HCEC 1CT (cell line): ENCODE measurements around the gene NAT9.

ENCODE experiments used
- DNase-seq: peaks from one replicate; pipeline ENCODE4 v3.0.0-alpha.2; 2017

NAT9 gene

GRCh38 chr17:74804683-74805082, 28.5 kb upstream of the NAT9 start:
- DNase-seq = no peak

GRCh38 chr17:74803971-74804370, 27.8 kb upstream of the NAT9 start:
- no peak for DNase-seq

- DNase-seq = no peak
These were observed 27.3 kb upstream of the NAT9 start for GRCh38 chr17:74803388-74803930.

- DNase-seq = no peak
These were observed 25.8 kb upstream of the NAT9 start for GRCh38 chr17:74801896-74802295.

GRCh38 chr17:74800531-74800930, 24.4 kb upstream of the NAT9 start:
- DNase-seq = no peak

- DNase-seq = no peak
These were observed 23.0 kb upstream of the NAT9 start for GRCh38 chr17:74799097-74799496.

GRCh38 chr17:74798239-74798707, 22.1 kb upstream of the NAT9 start:
- peak; percentile 11 for DNase-seq

- DNase-seq = no peak
These were observed 21.7 kb upstream of the NAT9 start for GRCh38 chr17:74797824-74798223.

- DNase-seq = no peak
These were observed 20.7 kb upstream of the NAT9 start for GRCh38 chr17:74796866-74797265.

GRCh38 chr17:74796211-74796610, 20.1 kb upstream of the NAT9 start:
- DNase-seq = no peak

- no peak for DNase-seq
These were observed 19.3 kb upstream of the NAT9 start for GRCh38 chr17:74795327-74796020.

- no peak for DNase-seq
These were observed 16.5 kb upstream of the NAT9 start for GRCh38 chr17:74792586-74793105.

- DNase-seq = no peak
These were observed 14.3 kb upstream of the NAT9 start for GRCh38 chr17:74790161-74791058.

GRCh38 chr17:74786431-74787055, 10.4 kb upstream of the NAT9 start:
- DNase-seq = no peak

- DNase-seq = no peak
These were observed 9.8 kb upstream of the NAT9 start for GRCh38 chr17:74785981-74786360.

GRCh38 chr17:74785096-74785980, 9.2 kb upstream of the NAT9 start:
- no peak for DNase-seq

GRCh38 chr17:74784125-74784810, 8.1 kb upstream of the NAT9 start:
- no peak for DNase-seq

- no peak for DNase-seq
These were observed 6.4 kb upstream of the NAT9 start for GRCh38 chr17:74782571-74782970.

- peak; percentile 49 for DNase-seq
These were observed 4.5 kb upstream of the NAT9 start for GRCh38 chr17:74780443-74781238.

- no peak for DNase-seq
These were observed 3.8 kb upstream of the NAT9 start for GRCh38 chr17:74779948-74780400.
